Keratinocyte (primary cell): ENCODE data around the gene PRR16. TPM values are rescaled to one million over a fixed set of nuclear protein-coding genes. Genes with fewer than 3 reads are reported as not detected.

Experiments
- DNase-seq: peaks from one replicate; pipeline ENCODE4 v3.0.0-alpha.2; 2011; ENCODE audit warnings: low read depth, missing footprints, low spot score
- FAIRE-seq: peaks from 2 replicates; lab custom pipeline; 2011; peaks lifted over from hg19 to GRCh38; lab: Jason Lieb, UNC
- H2AFZ ChIP-seq: 2 replicates; pipeline ENCODE4 v1.6.0; 2012; ENCODE audit warnings: low read length, control low read depth, inconsistent platforms; ENCODE audit not compliant: control insufficient read depth
- H3K27ac ChIP-seq: 2 replicates; pipeline ENCODE4 v1.5.1; 2011; ENCODE audit warnings: low read length; ENCODE audit not compliant: control insufficient read depth, insufficient read depth
- H3K27me3 ChIP-seq: 3 replicates; pipeline ENCODE4 v1.6.0; 2011; ENCODE audit warnings: low read length; ENCODE audit not compliant: control insufficient read depth, insufficient read depth; ENCODE audit errors: extremely low read depth
- H3K36me3 ChIP-seq, 2 experiments: 2 replicates in 1 of 2; 3 replicates in 1 of 2; pipeline ENCODE4 v1.5.1; 2011; ENCODE audit warnings: low read length in 2 of 2, mild to moderate bottlenecking in 1 of 2; ENCODE audit not compliant: control insufficient read depth in 2 of 2, insufficient read depth in 2 of 2; ENCODE audit errors: extremely low read depth in 1 of 2
- H3K4me1 ChIP-seq: 3 replicates; pipeline ENCODE4 v1.5.1; 2011; ENCODE audit warnings: low read length; ENCODE audit not compliant: control insufficient read depth, insufficient read depth; ENCODE audit errors: extremely low read depth
- H3K4me2 ChIP-seq: 3 replicates; pipeline ENCODE4 v1.6.0; 2011; ENCODE audit warnings: low read depth, low read length; ENCODE audit not compliant: control insufficient read depth, insufficient read depth; ENCODE audit errors: extremely low read depth
- H3K4me3 ChIP-seq, 3 experiments: fragments of 200-600 bp in 1 of 3; sonication (generic) in 1 of 3; 2 replicates in 2 of 3; 3 replicates in 1 of 3; pipeline ENCODE4 v1.5.1; 2011 to 2016; ENCODE audit warnings: low read length in 3 of 3, mild to moderate bottlenecking in 3 of 3, control low read depth in 2 of 3, inconsistent platforms in 1 of 3, low read depth in 1 of 3, mixed read lengths in 1 of 3, mixed run types in 1 of 3, moderate library complexity in 1 of 3; ENCODE audit not compliant: control insufficient read depth in 2 of 3, insufficient read depth in 2 of 3; ENCODE audit errors: extremely low read depth in 1 of 3
- H3K79me2 ChIP-seq: 2 replicates; pipeline ENCODE4 v1.6.0; 2012; ENCODE audit warnings: low read length; ENCODE audit not compliant: control insufficient read depth, insufficient read depth
- H3K9ac ChIP-seq: 3 replicates; pipeline ENCODE4 v1.6.0; 2011; ENCODE audit warnings: low read length; ENCODE audit not compliant: control insufficient read depth, insufficient read depth; ENCODE audit errors: extremely low read depth
- H3K9me1 ChIP-seq: 3 replicates; pipeline ENCODE4 v1.6.0; 2011; ENCODE audit warnings: low read length; ENCODE audit not compliant: control insufficient read depth, insufficient read depth; ENCODE audit errors: extremely low read depth
- H3K9me3 ChIP-seq: 2 replicates; pipeline ENCODE4 v1.5.1; 2012; ENCODE audit warnings: low read depth, low read length; ENCODE audit not compliant: control insufficient read depth
- H4K20me1 ChIP-seq: 3 replicates; pipeline ENCODE4 v1.6.0; 2011; ENCODE audit warnings: low read length; ENCODE audit not compliant: control insufficient read depth, insufficient read depth; ENCODE audit errors: extremely low read depth
- CTCF ChIP-seq, 3 experiments: IDR thresholded peaks in 1 of 3; conservative IDR thresholded peaks in 1 of 3; optimal IDR thresholded peaks in 1 of 3; 2 replicates in 2 of 3; 3 replicates in 1 of 3; pipeline versions ENCODE3 to v1.5.1; 2011; ENCODE audit warnings: low read length in 3 of 3, mild to moderate bottlenecking in 3 of 3, moderate library complexity in 2 of 3, control low read depth in 1 of 3, inconsistent platforms in 1 of 3; ENCODE audit not compliant: insufficient read depth in 2 of 3; ENCODE audit errors: extremely low read depth in 1 of 3
- EZH2 ChIP-seq: IDR thresholded peaks from one replicate; pipeline ENCODE4 v1.6.1; 2012; ENCODE audit warnings: inconsistent platforms, mild to moderate bottlenecking, low read length, moderate library complexity
- dilution Hi-C: fragments of 300-500 bp; cut with MboI; formaldehyde crosslinking; loops from one replicate; pipeline ENCODE4 v1.7.0; 2020; ENCODE audit warnings: low sequenced_read_pairs; ENCODE audit not compliant: extremely low pct_ligation_motif_present
- polyA plus RNA-seq, 5 experiments: library from polyadenylated mRNA; depleted of rRNA in 3 of 5; stranded (reverse) in 3 of 5; stranded (forward) in 1 of 5; unstranded in 1 of 5; fragments of >200 nt; gene quantifications; 1 replicate in 1 of 5; 2 replicates in 3 of 5; 3 replicates in 1 of 5; pipeline versions ENCODE4 v1.2.1 to v1.2.3, GENCODE V29; 2011 to 2012; ENCODE audit warnings: missing spikeins in 2 of 5, low read depth in 1 of 5, low replicate concordance in 1 of 5

Gene PRR16
- polyA plus RNA-seq, 1 donor (not counting 4 experiments of a cell fraction or from before 2014, with no cell fraction given), result 0.05 TPM

- dilution Hi-C loops, result no loop called here
- Histone ChIP-seq H3K4me1 (no peaks in the 10 kb centered on the region), H3K4me2 (no peak overlapping the region), H3K27ac (no peak overlapping the region), H3K9me1 (no peaks in the 10 kb centered on the region), H3K27me3 (no peaks in the 10 kb centered on the region), H3K9ac (no peak overlapping the region), H3K79me2 (no peaks in the 10 kb centered on the region), H2AFZ (no peak overlapping the region), H4K20me1 (no peaks in the 10 kb centered on the region), H3K4me3 (no peak overlapping the region), H3K36me3 (no peaks in the 10 kb centered on the region), H3K9me3 (no peaks in the 10 kb centered on the region)
- TF ChIP-seq EZH2, result no peak
- TF ChIP-seq CTCF (optimal IDR thresholded peaks at IDR 0.05 in 1 of 3, IDR thresholded peaks at IDR 0.05 in 1 of 3, conservative IDR thresholded peaks at IDR 0.05 in 1 of 3; ENCODE audit: extremely low read depth in 1 of 3, insufficient read depth in 2 of 3, low read length in 3 of 3), result no peak
- DNase-seq, result no peak
- FAIRE-seq, result no peak
These were observed 91.2 kb downstream of the PRR16 start for GRCh38 chr5:120555345-120555744.

DNA sequence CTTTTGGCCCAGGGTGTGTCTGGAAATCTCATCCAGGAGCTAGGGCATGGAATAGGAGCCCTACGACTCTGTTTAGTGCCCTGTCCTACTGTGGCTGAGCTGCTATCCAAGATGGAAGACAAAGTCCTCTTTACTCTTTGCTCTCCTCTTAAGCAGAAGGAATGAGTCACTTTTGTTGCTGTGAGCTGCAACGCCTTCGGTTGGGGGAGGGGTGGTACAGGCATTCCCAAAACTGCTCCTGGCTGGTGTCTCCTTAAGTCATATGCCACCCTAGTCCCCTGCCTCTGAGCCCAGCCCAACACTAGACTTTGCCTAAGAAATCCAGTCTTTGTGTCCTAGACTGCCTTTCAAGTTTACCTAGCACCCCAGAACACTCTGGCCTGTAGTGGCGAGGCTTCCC lies 99.9 kb downstream of the PRR16 start:
- H3K9ac ChIP-seq, result no peak overlapping the region
- no peaks in the 10 kb centered on the region for H3K36me3 ChIP-seq
- no peaks in the 10 kb centered on the region for H3K4me1 ChIP-seq
- dilution Hi-C loops, result no loop called here
- no peak overlapping the region for H3K4me3 ChIP-seq
- H3K4me2 ChIP-seq, result no peak overlapping the region
- no peaks in the 10 kb centered on the region for H3K9me1 ChIP-seq
- H2AFZ ChIP-seq, result no peak overlapping the region
- no peak for DNase-seq
- no peak overlapping the region for H3K27ac ChIP-seq
- H3K9me3 ChIP-seq, result no peaks in the 10 kb centered on the region
- H3K27me3 ChIP-seq, result no peaks in the 10 kb centered on the region
- no peaks in the 10 kb centered on the region for H3K79me2 ChIP-seq
- no peak for TF ChIP-seq CTCF (optimal IDR thresholded peaks at IDR 0.05 in 1 of 3, IDR thresholded peaks at IDR 0.05 in 1 of 3, conservative IDR thresholded peaks at IDR 0.05 in 1 of 3; ENCODE audit: extremely low read depth in 1 of 3, insufficient read depth in 2 of 3, low read length in 3 of 3)
- TF ChIP-seq EZH2, result no peak
- no peak for FAIRE-seq
- no peaks in the 10 kb centered on the region for H4K20me1 ChIP-seq
